ENCODE data around the gene DLX5.

DNA sequence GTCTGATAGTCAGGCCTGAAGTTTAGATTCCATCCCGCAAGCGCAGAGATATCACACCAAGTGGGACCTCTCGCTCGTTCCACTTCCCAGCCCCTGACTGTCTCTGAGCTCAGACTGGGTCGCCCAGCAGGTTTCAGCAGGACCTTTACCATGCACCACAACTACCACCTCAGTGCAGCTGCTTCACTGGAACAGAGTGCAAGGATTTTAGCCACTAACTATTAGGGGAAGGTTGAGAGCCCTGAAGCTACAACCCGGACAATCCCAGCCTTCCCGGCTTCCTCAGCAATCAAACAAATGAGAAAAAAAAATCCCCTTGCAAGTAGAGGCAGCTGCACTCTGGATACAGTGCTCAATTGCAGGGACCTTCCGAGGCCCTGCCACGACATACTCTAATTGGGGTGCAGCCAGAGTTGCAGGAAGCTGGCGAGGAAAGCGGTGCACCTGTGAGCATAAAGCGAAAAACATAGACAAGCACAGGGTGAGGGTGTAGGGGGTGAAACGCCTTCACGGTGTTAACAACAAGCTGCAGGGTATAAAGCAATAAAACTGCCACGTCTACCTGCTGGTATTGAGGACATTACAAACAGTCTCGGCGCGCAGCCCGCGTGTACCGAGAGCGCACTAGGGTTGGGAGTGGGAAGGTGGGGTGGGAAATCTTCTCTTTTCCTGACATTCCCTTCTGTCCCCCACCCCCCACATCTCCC, 21.9 kb downstream of the DLX5 start:
- TF ChIP-seq, protein P1, sequence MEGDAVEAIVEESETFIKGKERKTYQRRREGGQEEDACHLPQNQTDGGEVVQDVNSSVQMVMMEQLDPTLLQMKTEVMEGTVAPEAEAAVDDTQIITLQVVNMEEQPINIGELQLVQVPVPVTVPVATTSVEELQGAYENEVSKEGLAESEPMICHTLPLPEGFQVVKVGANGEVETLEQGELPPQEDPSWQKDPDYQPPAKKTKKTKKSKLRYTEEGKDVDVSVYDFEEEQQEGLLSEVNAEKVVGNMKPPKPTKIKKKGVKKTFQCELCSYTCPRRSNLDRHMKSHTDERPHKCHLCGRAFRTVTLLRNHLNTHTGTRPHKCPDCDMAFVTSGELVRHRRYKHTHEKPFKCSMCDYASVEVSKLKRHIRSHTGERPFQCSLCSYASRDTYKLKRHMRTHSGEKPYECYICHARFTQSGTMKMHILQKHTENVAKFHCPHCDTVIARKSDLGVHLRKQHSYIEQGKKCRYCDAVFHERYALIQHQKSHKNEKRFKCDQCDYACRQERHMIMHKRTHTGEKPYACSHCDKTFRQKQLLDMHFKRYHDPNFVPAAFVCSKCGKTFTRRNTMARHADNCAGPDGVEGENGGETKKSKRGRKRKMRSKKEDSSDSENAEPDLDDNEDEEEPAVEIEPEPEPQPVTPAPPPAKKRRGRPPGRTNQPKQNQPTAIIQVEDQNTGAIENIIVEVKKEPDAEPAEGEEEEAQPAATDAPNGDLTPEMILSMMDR (IDR thresholded peaks at IDR 0.05): no peak
- no peak for TF ChIP-seq ZFX (IDR thresholded peaks at IDR 0.05; ENCODE audit: borderline replicate concordance)

Data from 22Rv1 (cell line).